Gastroesophageal sphincter (tissue), 3 donors: ENCODE measurements around the gene ZSCAN31.

Experiments used
- POLR2A ChIP-seq, 2 donors: fragments of 450-650 bp; IDR thresholded peaks; one replicate each; pipeline ENCODE4 v1.6.1; 2017; ENCODE audit warnings: antibody characterized with exemption in 2 of 2, mild to moderate bottlenecking in 2 of 2, moderate library complexity in 1 of 2
- TF ChIP-seq, protein P1 (sequence below), 4 experiments: fragments of 200-600 bp in 2 of 4; fragments of 450-650 bp in 2 of 4; sonication (generic) in 1 of 4; IDR thresholded peaks; one replicate each; pipeline ENCODE4 v1.5.1; 2017 to 2019; ENCODE audit warnings: antibody characterized with exemption in 4 of 4, mild to moderate bottlenecking in 2 of 4, moderate library complexity in 2 of 4

DNA sequence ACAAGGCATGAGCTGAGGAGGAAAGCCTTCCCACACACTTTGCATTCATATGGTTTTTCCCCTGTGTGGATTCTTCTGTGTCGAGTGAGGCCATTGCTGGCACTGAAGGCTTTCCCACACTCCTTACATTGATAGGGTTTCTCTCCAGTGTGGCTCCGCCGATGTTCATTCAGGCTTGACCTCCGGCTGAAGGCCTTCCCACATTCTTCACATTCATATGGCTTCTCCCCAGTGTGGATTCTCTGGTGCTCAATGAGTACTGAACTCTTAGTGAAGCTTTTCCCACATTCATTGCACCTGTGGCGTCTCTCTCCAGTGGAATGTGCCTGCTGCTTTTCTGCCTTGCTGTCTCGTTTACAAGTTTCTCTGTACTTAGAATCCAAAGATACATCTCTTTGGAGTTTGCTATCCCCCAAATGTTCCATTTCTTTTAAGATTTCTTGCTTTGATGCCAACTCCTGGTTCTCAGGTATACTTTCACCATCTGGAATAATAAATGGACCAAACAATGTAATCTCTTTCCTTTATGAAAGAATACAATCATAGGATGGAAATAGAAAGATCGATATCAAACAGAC, 9.5 kb downstream of the ZSCAN31 start:
- no peak for TF ChIP-seq POLR2A (IDR thresholded peaks at IDR 0.05)
- TF ChIP-seq, protein P1, sequence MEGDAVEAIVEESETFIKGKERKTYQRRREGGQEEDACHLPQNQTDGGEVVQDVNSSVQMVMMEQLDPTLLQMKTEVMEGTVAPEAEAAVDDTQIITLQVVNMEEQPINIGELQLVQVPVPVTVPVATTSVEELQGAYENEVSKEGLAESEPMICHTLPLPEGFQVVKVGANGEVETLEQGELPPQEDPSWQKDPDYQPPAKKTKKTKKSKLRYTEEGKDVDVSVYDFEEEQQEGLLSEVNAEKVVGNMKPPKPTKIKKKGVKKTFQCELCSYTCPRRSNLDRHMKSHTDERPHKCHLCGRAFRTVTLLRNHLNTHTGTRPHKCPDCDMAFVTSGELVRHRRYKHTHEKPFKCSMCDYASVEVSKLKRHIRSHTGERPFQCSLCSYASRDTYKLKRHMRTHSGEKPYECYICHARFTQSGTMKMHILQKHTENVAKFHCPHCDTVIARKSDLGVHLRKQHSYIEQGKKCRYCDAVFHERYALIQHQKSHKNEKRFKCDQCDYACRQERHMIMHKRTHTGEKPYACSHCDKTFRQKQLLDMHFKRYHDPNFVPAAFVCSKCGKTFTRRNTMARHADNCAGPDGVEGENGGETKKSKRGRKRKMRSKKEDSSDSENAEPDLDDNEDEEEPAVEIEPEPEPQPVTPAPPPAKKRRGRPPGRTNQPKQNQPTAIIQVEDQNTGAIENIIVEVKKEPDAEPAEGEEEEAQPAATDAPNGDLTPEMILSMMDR (IDR thresholded peaks at IDR 0.05): no peak
